GM13976 (cell line): ENCODE results near the gene PKNOX2.

Experiments used
- DNase-seq: peaks from one replicate; pipeline ENCODE4 v3.0.0; 2012; ENCODE audit warnings: low spot score
- CTCF ChIP-seq: IDR thresholded peaks from 2 replicates; pipeline ENCODE4 v1.5.1; 2012; ENCODE audit warnings: borderline replicate concordance, mild to moderate bottlenecking; ENCODE audit not compliant: insufficient read depth; ENCODE audit errors: extremely low read depth, missing control alignments, control extremely low read depth
- in situ Hi-C: fragments of 300-500 bp; cut with MboI; formaldehyde crosslinking; loops from one replicate; pipeline ENCODE4 v1.12.0; 2022; ENCODE audit warnings: low sequenced_read_pairs, mixed read lengths, inconsistent platforms; ENCODE audit not compliant: unreplicated experiment

PKNOX2 gene

GRCh38 chr11:125263268-125263790 lies 98.8 kb downstream of the PKNOX2 start:
- DNase-seq: no peak
- no peak for TF ChIP-seq CTCF
- in situ Hi-C loops: no loop called here

GRCh38 chr11:125264100-125265022 lies 99.8 kb downstream of the PKNOX2 start:
- in situ Hi-C loops: no loop called here
- no peak for DNase-seq
- no peak for TF ChIP-seq CTCF

- DNase-seq: no peak
- in situ Hi-C loops: no loop called here
- TF ChIP-seq CTCF: no peak
Observed at GRCh38 chr11:125267548-125267947, 103.0 kb downstream of the PKNOX2 start.

- in situ Hi-C loops: no loop called here
- no peak for TF ChIP-seq CTCF
- DNase-seq: no peak
Observed at GRCh38 chr11:125268611-125269010, 104.1 kb downstream of the PKNOX2 start.

- in situ Hi-C loops: no loop called here
- TF ChIP-seq CTCF: no peak
- no peak for DNase-seq
Observed at GRCh38 chr11:125270106-125270505, 105.6 kb downstream of the PKNOX2 start.

- in situ Hi-C loops: no loop called here
- no peak for TF ChIP-seq CTCF
- DNase-seq: no peak
Observed at GRCh38 chr11:125270711-125271110, 106.2 kb downstream of the PKNOX2 start.
